SH-SY5Y (cell line): Measurements from ENCODE around the gene RBFOX1.

Source experiments
- GATA2 ChIP-seq: IDR thresholded peaks from 2 replicates; pipeline ENCODE4 v1.6.1; 2011; ENCODE audit warnings: mild to moderate bottlenecking, low read depth, low read length
- GATA3 ChIP-seq: IDR thresholded peaks from 2 replicates; pipeline ENCODE4 v1.6.1; 2011; ENCODE audit warnings: low read depth, mild to moderate bottlenecking, low read length, moderate library complexity

Gene RBFOX1

DNA sequence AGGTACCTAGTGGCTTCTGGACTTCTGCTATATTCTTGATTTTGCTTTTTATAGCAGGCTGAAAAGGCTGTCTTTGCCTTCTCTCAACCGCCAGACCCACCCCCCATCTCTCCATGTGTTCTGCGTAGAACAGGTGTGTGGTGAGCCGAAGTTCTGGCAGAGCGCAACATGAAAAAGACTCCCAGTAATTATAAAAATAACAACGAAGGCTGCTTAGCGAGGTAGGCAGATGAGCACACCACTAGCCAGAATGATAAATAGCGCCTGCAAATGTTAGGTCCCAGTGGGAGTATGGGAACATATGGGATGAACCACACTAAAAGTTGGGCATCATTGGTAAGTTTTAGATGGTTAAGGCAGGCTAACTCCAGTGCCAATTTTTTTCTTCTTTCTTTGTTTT is 14.0 kb upstream of the RBFOX1 start:
- TF ChIP-seq GATA3 (no peak), GATA2 (no peak)

DNA sequence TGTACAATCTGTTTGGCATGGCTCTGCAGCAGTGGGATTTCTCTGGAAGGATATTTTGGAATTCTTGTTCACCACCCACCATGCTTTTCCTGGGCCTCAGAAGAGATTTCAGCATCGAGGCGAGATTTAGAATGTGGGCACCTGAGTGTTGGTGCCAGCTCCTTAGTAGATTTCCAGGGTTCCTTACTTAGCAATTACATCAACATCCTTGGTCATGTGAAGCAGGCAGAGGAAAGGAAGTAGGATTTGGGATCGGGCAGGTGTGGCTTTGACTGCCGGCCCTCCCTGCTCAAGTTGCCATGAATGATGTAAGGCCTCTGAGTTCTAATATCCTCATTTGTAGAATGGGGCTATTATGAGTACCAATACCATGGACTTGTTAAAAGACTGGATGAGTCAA is 13.1 kb upstream of the RBFOX1 start:
- TF ChIP-seq GATA3 (no peak), GATA2 (no peak)

DNA sequence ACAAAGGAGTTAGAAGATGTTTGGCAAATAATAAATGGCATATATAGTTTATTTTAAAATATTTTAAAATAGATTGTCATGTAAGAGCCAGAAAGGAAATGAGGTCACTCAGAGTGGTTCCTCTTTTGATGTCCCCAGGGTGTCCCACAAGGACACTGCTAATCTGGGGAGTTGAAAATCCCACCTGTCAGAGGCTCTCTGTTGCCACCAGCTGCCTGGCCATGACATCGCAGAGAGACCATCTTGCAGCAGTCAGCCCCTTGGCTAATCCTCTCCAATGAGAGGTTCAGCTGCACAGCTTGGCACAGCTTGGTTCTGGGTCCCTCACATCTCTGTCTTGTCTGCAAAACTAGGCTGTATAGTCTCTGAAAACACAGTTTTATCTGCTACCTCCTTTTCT is 11.0 kb upstream of the RBFOX1 start:
- TF ChIP-seq GATA2 (no peak), GATA3 (no peak)

- TF ChIP-seq GATA2 (no peak), GATA3 (no peak)
Measured at GRCh38 chr16:7324321-7324720, 8.3 kb upstream of the RBFOX1 start.

DNA sequence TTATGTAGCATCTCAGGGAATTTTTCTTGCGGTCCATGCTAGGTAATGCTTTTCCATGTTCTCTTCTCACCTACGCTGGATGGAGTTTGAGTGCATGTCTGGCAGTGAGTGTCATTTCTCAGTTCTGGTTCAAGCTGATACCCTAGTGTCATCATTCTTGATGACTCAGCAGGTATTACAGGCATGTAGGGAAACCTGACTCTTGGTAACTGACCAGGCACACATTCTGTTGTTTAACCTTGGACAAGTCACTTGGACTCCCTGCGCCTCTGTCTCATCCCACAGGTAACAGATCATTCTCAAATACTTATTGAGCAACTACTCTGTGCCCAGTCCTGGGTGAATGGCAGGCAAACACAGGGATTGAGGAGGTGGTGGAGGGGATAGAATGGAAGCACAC is 6.8 kb upstream of the RBFOX1 start:
- TF ChIP-seq GATA3: no peak

DNA sequence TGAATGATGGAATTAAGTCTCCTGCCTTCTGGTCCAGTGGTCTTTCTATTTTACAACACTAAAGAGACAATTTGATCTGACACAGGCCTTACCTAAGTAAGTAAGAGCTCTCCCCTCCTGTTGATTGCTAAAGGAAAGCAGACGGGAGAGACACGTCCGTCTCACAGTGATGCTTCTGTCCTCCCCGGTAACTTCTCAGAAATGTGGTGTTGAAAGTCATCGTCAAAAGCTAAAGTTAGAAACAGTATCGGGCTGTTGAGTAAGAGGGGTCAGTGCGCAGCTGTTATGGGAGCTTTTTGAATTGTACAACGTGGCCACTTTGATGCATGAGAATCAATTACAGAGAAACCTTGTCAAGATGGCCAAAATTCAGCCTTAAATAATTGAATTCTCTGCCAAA is 1.9 kb upstream of the RBFOX1 start:
- TF ChIP-seq GATA3 (no peak), GATA2 (no peak)

GRCh38 chr16:7331997-7332396 is 648 bp upstream of the RBFOX1 start:
- TF ChIP-seq GATA3: no peak
- no peak for TF ChIP-seq GATA2

DNA sequence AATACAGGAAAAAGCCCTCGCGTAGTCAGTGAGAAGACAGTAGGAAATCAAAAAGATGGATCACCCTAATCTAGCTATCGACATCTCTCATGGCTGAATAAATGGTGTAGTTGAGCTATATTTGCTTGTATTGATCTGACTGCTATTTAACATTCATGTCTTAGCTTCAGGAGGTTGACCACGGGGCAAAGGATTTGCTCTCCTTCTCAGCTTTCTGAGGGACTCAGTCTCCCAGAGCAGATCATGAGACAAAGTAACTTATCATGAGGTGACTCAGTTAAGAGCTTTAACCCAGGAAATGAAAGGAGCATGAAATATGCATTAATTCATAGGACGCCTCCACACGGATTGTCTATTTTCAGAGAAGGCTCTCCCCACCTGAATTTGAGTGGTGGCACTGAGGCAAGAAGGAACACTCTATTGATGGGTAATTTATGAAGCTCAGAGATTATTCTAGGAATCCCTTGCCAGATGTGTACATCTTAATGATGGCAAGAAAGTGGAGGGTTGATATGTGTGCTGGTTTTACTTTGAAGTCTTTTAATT is 608 bp downstream of the RBFOX1 start:
- no peak for TF ChIP-seq GATA2
- no peak for TF ChIP-seq GATA3

DNA sequence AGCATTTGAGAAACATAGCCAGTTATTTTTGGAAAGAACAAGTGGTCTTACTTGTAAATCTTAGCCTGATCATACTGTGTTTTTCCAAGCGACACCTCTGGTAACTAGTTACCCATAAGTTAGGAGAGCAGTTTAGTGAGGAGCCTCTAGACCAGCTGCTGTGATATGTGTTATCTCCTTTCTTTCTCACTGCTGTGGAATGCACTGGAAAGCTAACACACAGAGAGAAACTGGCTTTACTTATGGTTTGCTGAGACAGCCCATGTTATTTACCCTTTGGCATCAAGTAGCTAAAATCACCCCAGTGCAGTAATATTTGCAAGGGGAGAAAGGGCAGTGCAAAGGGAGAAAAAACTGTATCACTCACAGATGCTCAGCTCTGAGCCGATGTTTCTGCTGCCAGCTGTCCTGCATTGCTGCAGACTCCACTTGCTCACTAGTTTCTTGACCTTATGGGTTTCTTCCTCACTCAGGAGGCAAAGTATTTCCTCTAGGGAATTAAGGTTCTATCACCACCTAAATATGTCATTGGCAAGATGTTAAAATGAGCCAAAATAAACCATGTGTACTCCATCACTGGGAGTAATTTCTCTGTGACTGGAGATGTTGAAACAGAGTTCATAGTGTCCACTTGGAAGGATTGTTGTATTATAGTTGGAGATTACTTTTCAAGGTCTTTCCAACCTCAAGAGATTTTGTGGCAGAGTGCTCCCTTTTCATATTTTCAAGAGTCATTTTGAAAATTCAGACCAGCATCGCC is 2.3 kb downstream of the RBFOX1 start:
- TF ChIP-seq GATA2: no peak
- TF ChIP-seq GATA3: no peak

GRCh38 chr16:7335991-7336634 is 3.5 kb downstream of the RBFOX1 start:
- TF ChIP-seq GATA2 (no peak), GATA3 (no peak)

DNA sequence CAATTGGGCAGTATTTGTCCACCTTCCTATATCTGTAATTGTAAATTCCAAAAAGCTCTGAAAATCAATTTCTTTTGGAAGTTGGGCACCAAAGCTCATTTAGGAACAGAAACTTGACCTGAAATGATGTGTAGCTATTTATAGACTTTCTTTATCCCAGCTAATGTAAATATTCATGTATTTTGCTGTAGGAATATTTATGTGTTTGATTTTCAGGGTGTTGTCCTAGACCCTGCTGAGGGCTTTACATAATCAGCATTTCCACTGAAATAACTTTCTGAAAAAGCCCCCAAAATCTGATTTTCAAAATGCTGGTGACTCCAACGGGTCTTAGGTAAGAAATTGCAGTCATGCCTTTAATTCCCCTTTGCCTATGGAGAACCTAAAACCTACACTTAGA is 4.1 kb downstream of the RBFOX1 start:
- TF ChIP-seq GATA2: no peak
- no peak for TF ChIP-seq GATA3

DNA sequence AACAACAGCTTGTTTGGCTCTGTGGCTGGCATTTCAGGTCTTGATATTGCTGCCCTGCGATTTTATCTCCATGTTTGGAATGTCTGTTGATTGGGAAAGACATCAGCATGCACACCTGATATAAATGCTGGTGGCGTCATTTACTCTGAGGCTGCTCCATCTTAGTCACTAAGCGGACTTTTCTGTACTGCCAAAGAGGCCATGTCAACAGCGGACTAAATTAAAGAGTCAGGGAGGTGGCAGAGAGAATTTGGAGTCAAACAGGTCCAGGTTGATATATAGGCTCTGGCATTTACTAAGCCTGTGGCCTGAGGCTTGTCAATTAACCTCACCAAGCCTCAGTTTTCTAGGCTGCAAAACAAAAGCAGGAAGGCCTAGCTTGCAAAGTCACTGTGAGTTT is 6.2 kb downstream of the RBFOX1 start:
- TF ChIP-seq GATA2: no peak
- no peak for TF ChIP-seq GATA3

- TF ChIP-seq GATA3: no peak
- no peak for TF ChIP-seq GATA2
Measured at GRCh38 chr16:7339700-7340099, 7.1 kb downstream of the RBFOX1 start.

- TF ChIP-seq GATA2 (no peak), GATA3 (no peak)
Measured at GRCh38 chr16:7340938-7341337, 8.3 kb downstream of the RBFOX1 start.

DNA sequence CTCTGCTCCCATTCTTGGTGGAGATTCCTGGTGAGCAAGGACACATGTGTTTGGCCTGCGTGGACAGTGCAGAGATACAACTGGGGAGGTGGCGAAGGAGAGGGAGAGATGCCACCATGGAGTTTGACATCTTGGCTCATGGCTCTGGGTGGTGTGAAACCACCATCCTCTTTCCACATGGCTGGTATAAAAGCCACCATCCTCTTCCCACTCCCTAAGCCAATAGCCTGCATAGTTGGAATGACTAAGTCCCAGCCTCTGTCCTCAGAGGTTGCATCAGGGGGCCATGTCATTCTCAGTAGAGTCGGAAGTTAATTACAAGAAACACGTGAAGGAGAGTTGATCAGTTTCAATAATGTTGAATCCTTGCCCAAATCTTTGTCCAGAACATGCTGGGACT is 10.0 kb downstream of the RBFOX1 start:
- TF ChIP-seq GATA2 (no peak), GATA3 (no peak)

GRCh38 chr16:7343243-7343642 is 10.6 kb downstream of the RBFOX1 start:
- TF ChIP-seq GATA3: no peak
- no peak for TF ChIP-seq GATA2
